Neural cell (in vitro differentiated cells): ENCODE data around the gene PTCH2.

Source experiments
- CTCF ChIP-seq: fragments of 450-650 bp; IDR thresholded peaks from 2 replicates; pipeline ENCODE4 v1.5.1; 2014; ENCODE audit warnings: antibody characterized with exemption, mild to moderate bottlenecking, moderate library complexity; ENCODE audit not compliant: poor library complexity, severe bottlenecking
- EP300 ChIP-seq: fragments of 450-650 bp; conservative IDR thresholded peaks from 2 replicates; pipeline ENCODE4 v1.6.1; 2014; ENCODE audit warnings: antibody characterized with exemption, mild to moderate bottlenecking, moderate library complexity; ENCODE audit not compliant: poor library complexity, severe bottlenecking
- EZH2 ChIP-seq: fragments of 200-600, 300-800 bp; shearing (Covaris generic), sonication (generic); IDR thresholded peaks from 2 replicates; pipeline ENCODE4 v1.6.1; 2014; ENCODE audit warnings: antibody characterized with exemption, low read length, borderline replicate concordance, mild to moderate bottlenecking; ENCODE audit not compliant: insufficient read depth, poor library complexity, severe bottlenecking
- POLR2AphosphoS5 ChIP-seq: IDR thresholded peaks from 2 replicates; pipeline ENCODE4 v1.6.1; 2012
- RAD21 ChIP-seq: fragments of 450-650 bp; conservative IDR thresholded peaks from 2 replicates; pipeline ENCODE4 v1.6.1; 2014; ENCODE audit warnings: antibody characterized with exemption, mild to moderate bottlenecking, moderate library complexity
- REST ChIP-seq: IDR thresholded peaks from 2 replicates; pipeline ENCODE4 v1.6.1; 2012; ENCODE audit warnings: borderline replicate concordance
- TAF1 ChIP-seq: IDR thresholded peaks from 2 replicates; pipeline ENCODE4 v1.6.1; 2012; ENCODE audit warnings: low read depth

DNA sequence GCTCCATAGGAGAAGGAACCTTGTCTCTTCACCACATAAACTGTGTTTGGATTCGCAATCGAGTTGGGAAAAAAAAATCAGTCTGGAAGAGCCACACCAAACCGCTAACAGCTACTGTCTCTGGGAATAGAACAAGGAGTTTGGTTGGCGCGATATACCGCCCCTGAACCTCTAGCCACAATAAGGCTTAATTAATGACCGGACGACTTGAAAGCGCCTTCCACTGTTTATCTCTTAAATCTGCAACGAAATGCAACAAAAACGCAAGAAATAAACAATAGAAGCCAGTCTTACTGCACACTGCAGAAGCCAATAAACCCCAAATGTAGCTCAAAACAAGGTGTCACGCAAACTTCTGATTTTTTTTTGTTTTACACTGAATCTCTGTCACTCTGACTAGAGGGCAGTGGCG is 23.9 kb downstream of the PTCH2 start:
- no peak for TF ChIP-seq POLR2AphosphoS5
- no peak for TF ChIP-seq CTCF
- TF ChIP-seq EP300: no peak
- TF ChIP-seq REST: no peak
- no peak for TF ChIP-seq EZH2
- no peak for TF ChIP-seq RAD21
- no peak for TF ChIP-seq TAF1
